Mesangial cell (primary cell): ENCODE data around the gene MC1R. TPM values are rescaled to one million over a fixed set of nuclear protein-coding genes. Genes with fewer than 3 reads are reported as not detected.

Experiments
- total RNA-seq: library from RNA; depleted of rRNA; stranded (reverse); fragments of >200 nt; gene quantifications from 2 replicates; pipeline ENCODE4 v1.2.3, GENCODE V29; 2015

Gene MC1R
- total RNA-seq, result 2.9 and 4.3 TPM in 2 replicates

GRCh38 chr16:89918453-89919347 is at the start of gene MC1R:
MC1R (plus strand) TSS chr16:89918862; CDS start chr16:89919259, 397 bp downstream.

DNA sequence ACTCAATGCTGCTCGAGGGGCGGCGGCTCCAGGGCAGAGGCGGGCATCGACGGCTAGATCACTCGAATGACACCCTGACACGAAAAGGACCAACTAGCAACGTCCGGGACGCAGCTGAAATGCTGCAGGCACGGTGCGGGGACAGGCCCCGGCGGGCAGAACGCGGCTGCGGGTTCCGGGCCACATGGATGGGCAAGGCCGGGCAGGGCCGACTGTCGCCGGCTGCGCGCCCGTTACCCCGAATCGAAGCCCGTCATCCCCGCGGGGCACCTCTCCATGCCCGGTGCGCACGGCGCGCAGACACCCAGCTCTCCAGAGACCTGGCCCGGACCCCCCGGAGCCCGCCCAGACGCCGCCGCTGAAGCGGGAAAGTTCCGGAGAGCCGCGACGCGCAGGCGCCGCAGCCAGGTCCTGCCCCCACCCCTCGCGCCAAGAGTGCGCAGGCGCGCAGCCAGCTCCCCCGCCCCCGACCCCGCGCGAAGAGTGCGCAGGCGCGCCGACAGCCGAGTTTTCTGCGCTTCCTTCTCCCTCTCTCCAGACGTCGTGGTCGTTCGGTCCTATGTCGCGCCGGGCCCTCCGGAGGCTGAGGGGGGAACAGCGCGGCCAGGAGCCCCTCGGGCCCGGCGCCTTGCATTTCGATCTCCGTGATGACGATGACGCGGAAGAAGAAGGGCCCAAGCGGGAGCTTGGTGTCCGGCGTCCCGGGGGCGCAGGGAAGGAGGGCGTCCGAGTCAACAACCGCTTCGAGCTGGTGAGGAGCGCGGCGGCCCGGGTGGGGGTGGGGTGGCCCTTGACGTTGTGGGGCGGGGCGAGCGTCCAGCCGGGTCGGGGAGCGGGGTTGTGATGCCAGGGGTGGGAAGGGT is 45.3 kb upstream of the MC1R start, which contains the start of gene TCF25:
Gene TCF25, plus strand, starts transcription at position 484 of the 863 bp plus-strand sequence. Its CDS starts 76 bp downstream, at position 560.

GRCh38 chr16:89922884-89923639 is 4.4 kb downstream of the MC1R start, which contains the start of gene TUBB3:
TUBB3 (plus strand) TSS chr16:89923342; CDS start chr16:89923402, 60 bp downstream.

Other genes starting within 250 kb of the MC1R start
- gene CDK10, start 232.2 kb upstream of the MC1R start, total RNA-seq, result 74.3 and 76.7 TPM in 2 replicates
- gene SPATA2L, start 217.2 kb upstream of the MC1R start, total RNA-seq, result 8.1 and 20.7 TPM in 2 replicates
- 5.4 and 22.3 TPM in 2 replicates for gene VPS9D1, start 198.0 kb upstream of the MC1R start, total RNA-seq
- gene ZNF276, start 197.3 kb upstream of the MC1R start, total RNA-seq, result 11.7 and 24.8 TPM in 2 replicates
- gene FANCA, start 102.2 kb upstream of the MC1R start, total RNA-seq, result 7.7 and 38.1 TPM in 2 replicates
- 1.5 and 5.8 TPM in 2 replicates for gene SPIRE2, start 90.4 kb upstream of the MC1R start, total RNA-seq
- gene TCF25, start 45.3 kb upstream of the MC1R start, total RNA-seq, result 103 and 206 TPM in 2 replicates
- gene TUBB3, start 4.5 kb downstream of the MC1R start, total RNA-seq, result 488 and 691 TPM in 2 replicates
- 100 and 137 TPM in 2 replicates for gene DEF8, start 29.9 kb downstream of the MC1R start, total RNA-seq
- gene DBNDD1, start 100.6 kb downstream of the MC1R start, total RNA-seq, result 14.2 and 21.8 TPM in 2 replicates
- not detected in 2 replicates for gene PRDM7, start 158.5 kb downstream of the MC1R start, total RNA-seq